Tibial artery (tissue), 4 donors: ENCODE data around the gene SLC16A7.
"Not testable (repeated sequence)": the region's sequence is repeated elsewhere in the genome, so short reads cannot be mapped to it uniquely, and the experiment has no call there.

Experiments
- DNase-seq, 2 donors: peaks; one replicate each; pipeline ENCODE4 v3.0.0-alpha.2; 2019
- H3K27ac ChIP-seq, 2 donors: fragments of 200-600 bp; sonication (generic) in 1 of 2; 1 replicate in 1 of 2; 2 replicates in 1 of 2; pipeline ENCODE4 v1.5.1; 2018 to 2019; ENCODE audit warnings: mild to moderate bottlenecking in 1 of 2
- H3K27me3 ChIP-seq, 2 donors: fragments of 200-600 bp; sonication (generic) in 1 of 2; one replicate each; pipeline versions ENCODE4 v1.5.1 to v1.6.0; 2016 to 2019
- H3K36me3 ChIP-seq, 3 donors: fragments of 200-600 bp; sonication (generic) in 2 of 3; one replicate each; pipeline ENCODE4 v1.5.1; 2016 to 2019; ENCODE audit warnings: mild to moderate bottlenecking in 2 of 3
- H3K4me1 ChIP-seq, 4 donors: fragments of 200-600 bp; sonication (generic) in 2 of 4; 1 replicate in 3 of 4; 2 replicates in 1 of 4; pipeline ENCODE4 v1.5.1; 2016 to 2019
- H3K4me3 ChIP-seq, 2 donors: fragments of 200-600 bp; sonication (generic) in 1 of 2; 1 replicate in 1 of 2; 2 replicates in 1 of 2; pipeline ENCODE4 v1.5.1; 2018 to 2019; ENCODE audit warnings: mild to moderate bottlenecking in 2 of 2
- H3K9me3 ChIP-seq, 3 donors: fragments of 200-600 bp; sonication (generic) in 1 of 3; one replicate each; pipeline ENCODE4 v1.5.1; 2016 to 2019
- intact Hi-C: fragments of 100-400 bp; cut with DNase I; formaldehyde crosslinking; loops from one replicate; pipeline ENCODE4 v1.15.0; 2023; ENCODE audit warnings: low total_unique reads
- TF ChIP-seq, protein P1 (sequence below), 2 experiments: fragments of 200-600 bp in 1 of 2; fragments of 450-650 bp in 1 of 2; IDR thresholded peaks; one replicate each; pipeline ENCODE4 v1.5.1; 2017 to 2019; ENCODE audit warnings: antibody characterized with exemption in 2 of 2, mild to moderate bottlenecking in 1 of 2, moderate library complexity in 1 of 2

The SLC16A7 gene

DNA sequence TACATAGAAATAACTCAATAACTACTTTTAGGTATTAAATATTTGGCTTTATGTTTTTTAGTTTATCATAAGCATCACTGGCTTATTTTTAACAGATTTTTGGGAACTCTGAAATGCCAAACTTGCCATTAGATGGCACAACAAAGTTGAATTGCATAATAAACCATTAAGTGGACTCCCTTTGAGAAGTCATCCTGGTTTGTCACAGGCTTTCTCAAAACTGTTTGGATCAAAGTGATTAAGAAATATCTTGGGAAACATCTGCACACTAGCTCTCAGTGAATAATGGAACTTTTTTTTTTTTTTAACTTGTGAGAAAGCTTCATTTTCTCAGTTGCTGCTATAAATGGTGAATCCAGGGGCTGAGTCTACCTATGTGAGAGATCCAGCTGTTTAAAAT, 4.3 kb downstream of the SLC16A7 start:
- Histone ChIP-seq H3K27ac (peak overlapping the region; percentile 100), H3K27me3 (no peaks in the 10 kb centered on the region), H3K9me3 (no peaks in the 10 kb centered on the region), H3K36me3 (no peaks in the 10 kb centered on the region), H3K4me1 (peaks cover 0 to 34% (median 16%) of the 10 kb centered on the region in 4 donors), H3K4me3 (no peak overlapping the region)
- DNase-seq, result no peak
- TF ChIP-seq, protein P1, sequence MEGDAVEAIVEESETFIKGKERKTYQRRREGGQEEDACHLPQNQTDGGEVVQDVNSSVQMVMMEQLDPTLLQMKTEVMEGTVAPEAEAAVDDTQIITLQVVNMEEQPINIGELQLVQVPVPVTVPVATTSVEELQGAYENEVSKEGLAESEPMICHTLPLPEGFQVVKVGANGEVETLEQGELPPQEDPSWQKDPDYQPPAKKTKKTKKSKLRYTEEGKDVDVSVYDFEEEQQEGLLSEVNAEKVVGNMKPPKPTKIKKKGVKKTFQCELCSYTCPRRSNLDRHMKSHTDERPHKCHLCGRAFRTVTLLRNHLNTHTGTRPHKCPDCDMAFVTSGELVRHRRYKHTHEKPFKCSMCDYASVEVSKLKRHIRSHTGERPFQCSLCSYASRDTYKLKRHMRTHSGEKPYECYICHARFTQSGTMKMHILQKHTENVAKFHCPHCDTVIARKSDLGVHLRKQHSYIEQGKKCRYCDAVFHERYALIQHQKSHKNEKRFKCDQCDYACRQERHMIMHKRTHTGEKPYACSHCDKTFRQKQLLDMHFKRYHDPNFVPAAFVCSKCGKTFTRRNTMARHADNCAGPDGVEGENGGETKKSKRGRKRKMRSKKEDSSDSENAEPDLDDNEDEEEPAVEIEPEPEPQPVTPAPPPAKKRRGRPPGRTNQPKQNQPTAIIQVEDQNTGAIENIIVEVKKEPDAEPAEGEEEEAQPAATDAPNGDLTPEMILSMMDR (IDR thresholded peaks at IDR 0.05), result no peak
- intact Hi-C loops, result no loop called here

DNA sequence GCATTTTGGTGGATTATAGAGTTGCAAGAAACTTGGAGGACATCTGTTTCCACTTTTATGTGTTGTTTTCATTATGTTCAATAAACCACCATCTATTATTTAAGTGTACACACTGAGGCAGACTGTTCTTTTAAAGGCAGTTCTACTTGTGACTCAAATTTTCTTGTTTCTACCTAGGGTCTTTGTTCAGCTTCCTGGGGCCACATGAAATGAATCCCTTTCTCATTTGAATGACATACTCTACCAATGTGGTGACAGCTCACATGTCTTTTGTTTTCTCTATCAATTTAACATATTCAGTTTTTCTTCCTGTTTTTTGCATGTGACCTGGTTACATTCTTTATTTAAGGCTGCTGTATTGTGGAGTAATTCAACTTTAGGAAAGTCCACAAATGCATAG, 7.9 kb downstream of the SLC16A7 start:
- no peaks in the 10 kb centered on the region for H3K27me3 ChIP-seq
- H3K9me3 ChIP-seq, result no peaks in the 10 kb centered on the region
- H3K27ac ChIP-seq, result no peak overlapping the region
- H3K4me1 ChIP-seq, result peaks cover 0 to 22% (median 8%) of the 10 kb centered on the region in 4 donors
- DNase-seq, result no peak
- no peak overlapping the region for H3K4me3 ChIP-seq
- H3K36me3 ChIP-seq, result no peaks in the 10 kb centered on the region
- TF ChIP-seq, protein P1 (IDR thresholded peaks at IDR 0.05), result no peak
- intact Hi-C loops, result no loop called here

DNA sequence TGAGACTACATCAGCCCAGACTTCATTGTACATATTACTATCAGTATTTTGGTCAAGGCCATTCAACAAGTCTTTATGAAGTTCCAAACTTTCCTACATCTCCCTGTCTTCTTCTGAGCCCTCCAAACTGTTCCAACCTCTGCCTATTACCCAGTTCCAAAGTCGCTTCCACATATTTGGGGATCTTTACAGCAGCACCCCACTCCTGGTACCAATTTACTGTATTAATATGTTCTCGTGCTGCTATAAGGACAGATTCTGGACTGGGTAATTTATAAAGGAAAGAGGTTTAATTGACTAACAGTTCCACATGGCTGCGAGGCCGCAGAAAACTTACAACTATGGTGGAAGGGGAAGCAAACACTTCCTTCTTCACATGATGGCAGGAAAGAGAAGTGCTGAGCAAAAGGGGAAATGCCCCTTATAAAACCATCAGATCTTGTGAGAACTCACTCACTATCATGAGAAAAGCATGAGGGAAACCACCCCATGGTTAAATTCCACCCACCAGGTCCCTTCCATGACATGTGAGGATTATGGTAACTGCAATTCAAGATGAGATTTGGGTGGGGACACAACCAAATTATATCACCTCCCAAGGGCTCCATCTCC, 17.1 kb downstream of the SLC16A7 start:
- intact Hi-C loops, H3K27ac ChIP-seq, H3K27me3 ChIP-seq, DNase-seq, H3K4me3 ChIP-seq: not testable (repeated sequence)
- peaks cover 0 to 14% (median 0%) of the 10 kb centered on the region in 3 donors for H3K9me3 ChIP-seq
- H3K4me1 ChIP-seq, result peaks cover 0 to 23% (median 3%) of the 10 kb centered on the region in 4 donors
- peaks cover 0 to 28% (median 18%) of the 10 kb centered on the region in 3 donors for H3K36me3 ChIP-seq

DNA sequence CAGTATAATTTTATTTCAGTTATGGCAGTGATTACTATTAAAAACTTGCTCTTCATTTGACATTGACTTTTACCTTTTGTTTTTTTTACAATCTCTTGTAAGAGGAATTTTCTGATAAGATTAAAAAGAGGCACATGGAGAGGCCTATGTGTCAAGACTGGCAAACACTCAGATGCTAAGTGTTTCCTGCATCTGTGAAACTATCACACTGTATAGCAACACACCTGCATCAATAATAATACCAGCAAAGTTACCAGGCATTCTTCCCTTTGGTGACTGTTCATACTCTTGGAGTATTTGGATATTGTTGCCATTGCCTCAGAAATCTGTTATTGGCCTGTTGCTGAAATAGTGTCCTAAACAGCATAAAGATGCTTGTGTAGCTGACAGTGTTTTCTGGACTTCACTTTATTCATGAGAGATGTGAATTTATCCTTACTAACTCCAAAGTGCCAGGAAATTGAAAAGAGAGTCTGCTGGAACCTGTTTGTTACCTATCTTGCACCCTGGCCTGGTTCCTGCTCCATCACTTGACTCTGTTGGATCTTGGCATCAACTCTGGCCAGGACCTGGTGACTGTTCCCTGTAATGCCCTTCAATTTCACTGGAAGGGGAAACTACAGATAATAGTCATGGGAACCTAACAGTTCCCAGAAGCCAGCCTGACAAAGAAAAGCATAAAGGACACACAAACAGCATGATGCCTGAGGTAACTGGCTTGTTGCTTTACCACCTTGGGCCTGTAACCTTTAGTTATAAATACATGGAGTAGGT, 19.8 kb downstream of the SLC16A7 start:
- TF ChIP-seq, protein P1 (IDR thresholded peaks at IDR 0.05), result no peak
- H3K4me3 ChIP-seq, result no peak overlapping the region
- peaks cover 0 to 26% (median 18%) of the 10 kb centered on the region in 3 donors for H3K36me3 ChIP-seq
- H3K27ac ChIP-seq, result peak overlapping the region; percentile 36 to 46
- peaks cover 0 to 37% (median 3%) of the 10 kb centered on the region in 4 donors for H3K4me1 ChIP-seq
- no peaks in the 10 kb centered on the region for H3K27me3 ChIP-seq
- intact Hi-C loops, result no loop called here
- peaks cover 0 to 14% (median 0%) of the 10 kb centered on the region in 3 donors for H3K9me3 ChIP-seq
- no peak for DNase-seq

DNA sequence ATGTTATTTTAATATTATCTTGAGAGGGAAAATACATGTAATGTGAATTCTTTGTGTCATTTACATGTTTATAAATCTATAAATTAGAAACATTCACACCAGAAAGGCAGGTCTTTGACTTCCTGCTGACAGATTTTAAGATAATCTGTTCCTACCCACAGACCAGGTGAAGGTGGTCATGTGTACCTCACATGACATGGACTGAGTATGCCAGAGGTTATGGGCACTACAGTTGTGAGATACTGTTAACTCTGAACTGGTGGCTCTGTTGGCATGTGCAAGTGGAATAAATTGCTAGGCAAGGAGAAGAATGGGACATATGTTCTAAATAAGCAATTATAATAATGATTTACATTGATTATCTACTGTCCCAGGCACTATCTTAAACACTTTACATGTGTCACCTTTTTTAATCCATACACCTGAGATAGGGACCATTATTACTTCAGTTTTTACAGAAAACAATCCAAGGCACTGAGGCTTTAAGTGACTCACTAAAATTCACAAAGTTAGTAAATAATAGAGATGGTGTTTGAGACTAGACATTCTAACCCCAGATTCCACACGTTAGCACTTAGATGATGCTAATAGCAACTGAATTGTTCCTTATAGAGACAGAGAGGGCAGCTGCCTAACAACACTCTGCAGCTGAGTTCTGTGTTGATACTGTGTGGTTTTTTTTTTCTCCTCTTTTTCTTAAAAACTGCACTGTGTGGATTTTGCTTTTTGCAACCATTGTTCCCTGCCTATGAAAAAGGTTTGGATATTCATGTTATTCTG, 23.8 kb downstream of the SLC16A7 start:
- H3K36me3 ChIP-seq, result no peaks in the 10 kb centered on the region
- H3K9me3 ChIP-seq, result no peaks in the 10 kb centered on the region
- intact Hi-C loops, result no loop called here
- no peak for DNase-seq
- H3K27ac ChIP-seq, result no peak overlapping the region
- no peak overlapping the region for H3K4me3 ChIP-seq
- TF ChIP-seq, protein P1 (IDR thresholded peaks at IDR 0.05), result no peak
- no peaks in the 10 kb centered on the region for H3K27me3 ChIP-seq
- H3K4me1 ChIP-seq, result peaks cover 0 to 43% (median 3%) of the 10 kb centered on the region in 4 donors
